ENCODE measurements around the gene FKBP1C. TPM values are rescaled to one million over a fixed set of nuclear protein-coding genes. Genes with fewer than 3 reads are reported as not detected.
A peak's percentile ranks its signal among the peaks of the same experiment; 100 is the strongest.
"Not testable (repeated sequence)": the region's sequence is repeated elsewhere in the genome, so short reads cannot be mapped to it uniquely, and the experiment has no call there.

Gene FKBP1C
- 0.23 and 0.25 TPM in 2 replicates for total RNA-seq (2022)
- Bru-seq, nascent RNA: not detected
- percentile 19 among the genes with signal in this experiment for BruChase-seq, experiment 1, labeled RNA remaining after a 6-hour chase
- not detected for BruChase-seq, experiment 2, labeled RNA remaining after a 2-hour chase
- long read RNA-seq: 0 reads

DNA sequence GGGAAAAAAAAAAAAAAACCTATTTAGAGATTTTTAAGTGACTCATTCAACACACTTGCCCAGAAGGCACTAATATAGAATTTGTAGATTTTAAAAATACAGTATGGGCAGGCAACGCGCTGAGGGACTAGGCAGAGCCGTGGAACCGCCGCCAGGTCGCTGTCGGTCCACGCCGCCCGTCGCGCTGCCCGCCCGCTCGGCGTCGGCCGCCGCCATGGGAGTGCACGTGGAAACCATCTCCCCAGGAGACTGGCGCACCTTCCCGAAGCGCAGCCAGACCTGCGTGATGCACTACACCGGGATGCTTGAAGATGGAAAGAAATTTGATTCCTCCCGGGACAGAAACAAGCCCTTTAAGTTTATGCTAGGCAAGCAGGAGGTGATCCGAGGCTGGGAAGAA lies at the start of gene FKBP1C:
TSS of gene FKBP1C (plus strand) at position 127 of the 400 bp plus-strand sequence.
- H3K9me3 Mint-ChIP-seq (ENCODE audit: unreplicated experiment); H3K4me1 Mint-ChIP-seq (ENCODE audit: insufficient read depth, unreplicated experiment); intact Hi-C loops (cut with micrococcal nuclease); CTCF ChIA-PET; POLR2A ChIA-PET; H3K36me3 Mint-ChIP-seq (ENCODE audit: insufficient read depth, unreplicated experiment); BruUV-seq (replicated peaks); H3K27me3 Mint-ChIP-seq (ENCODE audit: insufficient read depth, unreplicated experiment); H3K4me3 Mint-ChIP-seq (ENCODE audit: unreplicated experiment); H3K27ac Mint-ChIP-seq (ENCODE audit: low read depth, unreplicated experiment); DNase-seq (ENCODE audit: unreplicated experiment): not testable (repeated sequence)

DNA sequence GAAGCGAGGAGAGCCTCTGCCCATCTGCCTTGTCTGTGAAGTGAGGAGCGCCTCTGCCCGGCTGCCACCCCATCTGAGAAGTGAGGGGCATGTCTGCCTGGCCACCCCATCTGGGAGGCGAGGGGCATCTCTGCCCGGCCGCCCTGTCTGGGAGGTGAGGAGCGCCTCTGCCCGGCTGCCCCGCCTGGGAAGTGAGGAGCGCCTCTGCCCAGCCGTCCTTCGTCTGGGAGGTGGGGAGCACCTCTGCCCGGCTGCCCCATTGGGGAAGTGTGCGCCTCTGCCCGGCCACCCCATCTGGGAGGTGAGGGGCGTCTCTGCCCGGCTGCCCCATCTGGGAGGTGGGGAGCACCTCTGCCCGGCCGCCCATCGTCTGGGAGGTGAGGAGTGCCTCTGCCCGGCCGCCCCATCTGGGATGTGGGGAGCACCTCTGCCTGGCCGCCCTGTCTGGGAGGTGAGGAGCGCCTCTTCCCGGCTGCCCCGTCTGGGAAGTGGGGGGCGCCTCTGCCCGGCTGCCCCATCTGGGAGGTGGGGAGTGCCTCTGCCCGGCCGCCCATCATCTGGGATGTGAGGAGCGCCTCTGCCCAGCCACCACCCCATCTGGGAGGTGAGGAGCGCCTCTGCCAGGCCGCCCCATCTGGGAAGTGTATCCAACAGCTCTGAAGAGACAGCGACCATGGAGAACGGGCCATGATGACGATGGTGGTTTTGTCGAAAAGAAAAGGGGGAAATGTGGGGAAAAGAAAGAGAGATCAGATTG lies 47.0 kb upstream of the FKBP1C start:
- H3K4me3 Mint-ChIP-seq (ENCODE audit: unreplicated experiment); H3K4me1 Mint-ChIP-seq (ENCODE audit: insufficient read depth, unreplicated experiment); H3K36me3 Mint-ChIP-seq (ENCODE audit: insufficient read depth, unreplicated experiment); H3K27me3 Mint-ChIP-seq (ENCODE audit: insufficient read depth, unreplicated experiment); BruUV-seq (replicated peaks); POLR2A ChIA-PET; H3K27ac Mint-ChIP-seq (ENCODE audit: low read depth, unreplicated experiment); H3K9me3 Mint-ChIP-seq (ENCODE audit: unreplicated experiment); CTCF ChIA-PET; DNase-seq (ENCODE audit: unreplicated experiment); intact Hi-C loops (cut with micrococcal nuclease): not testable (repeated sequence)

DNA sequence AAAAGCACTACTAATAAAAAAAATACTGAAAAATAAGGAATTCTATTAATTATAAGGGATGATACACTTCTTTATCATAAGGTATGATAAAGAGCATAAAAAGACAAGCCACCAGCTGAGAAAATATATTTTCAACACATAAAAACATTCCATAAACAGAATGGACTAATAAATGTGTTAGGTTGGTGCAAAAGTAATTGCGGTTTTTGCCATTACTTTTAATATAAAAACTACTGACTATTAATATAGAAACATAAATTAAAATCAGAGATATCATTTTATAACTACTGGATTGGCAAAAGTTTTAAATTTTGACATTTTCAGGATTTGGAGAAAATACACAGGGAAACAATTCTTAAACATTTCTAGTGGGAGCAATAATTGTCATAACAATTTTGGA lies 37.1 kb upstream of the FKBP1C start:
- no TSS peak for BruUV-seq (replicated peaks)
- Mint-ChIP-seq H3K36me3 (ENCODE audit: insufficient read depth, unreplicated experiment) (no peaks in the 10 kb centered on the region), H3K4me1 (ENCODE audit: insufficient read depth, unreplicated experiment) (no peaks in the 10 kb centered on the region), H3K27ac (ENCODE audit: low read depth, unreplicated experiment) (no peak overlapping the region), H3K27me3 (ENCODE audit: insufficient read depth, unreplicated experiment) (no peaks in the 10 kb centered on the region), H3K4me3 (ENCODE audit: unreplicated experiment) (no peak overlapping the region), H3K9me3 (ENCODE audit: unreplicated experiment) (no peaks in the 10 kb centered on the region)
- ChIA-PET CTCF (no interaction called here), POLR2A (no interaction called here)
- intact Hi-C loops (cut with micrococcal nuclease): no loop called here
- DNase-seq (ENCODE audit: unreplicated experiment): no peak
- TF ChIP-seq, protein P1, sequence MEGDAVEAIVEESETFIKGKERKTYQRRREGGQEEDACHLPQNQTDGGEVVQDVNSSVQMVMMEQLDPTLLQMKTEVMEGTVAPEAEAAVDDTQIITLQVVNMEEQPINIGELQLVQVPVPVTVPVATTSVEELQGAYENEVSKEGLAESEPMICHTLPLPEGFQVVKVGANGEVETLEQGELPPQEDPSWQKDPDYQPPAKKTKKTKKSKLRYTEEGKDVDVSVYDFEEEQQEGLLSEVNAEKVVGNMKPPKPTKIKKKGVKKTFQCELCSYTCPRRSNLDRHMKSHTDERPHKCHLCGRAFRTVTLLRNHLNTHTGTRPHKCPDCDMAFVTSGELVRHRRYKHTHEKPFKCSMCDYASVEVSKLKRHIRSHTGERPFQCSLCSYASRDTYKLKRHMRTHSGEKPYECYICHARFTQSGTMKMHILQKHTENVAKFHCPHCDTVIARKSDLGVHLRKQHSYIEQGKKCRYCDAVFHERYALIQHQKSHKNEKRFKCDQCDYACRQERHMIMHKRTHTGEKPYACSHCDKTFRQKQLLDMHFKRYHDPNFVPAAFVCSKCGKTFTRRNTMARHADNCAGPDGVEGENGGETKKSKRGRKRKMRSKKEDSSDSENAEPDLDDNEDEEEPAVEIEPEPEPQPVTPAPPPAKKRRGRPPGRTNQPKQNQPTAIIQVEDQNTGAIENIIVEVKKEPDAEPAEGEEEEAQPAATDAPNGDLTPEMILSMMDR (IDR thresholded peaks at IDR 0.05; ENCODE audit: unreplicated experiment): no peak

DNA sequence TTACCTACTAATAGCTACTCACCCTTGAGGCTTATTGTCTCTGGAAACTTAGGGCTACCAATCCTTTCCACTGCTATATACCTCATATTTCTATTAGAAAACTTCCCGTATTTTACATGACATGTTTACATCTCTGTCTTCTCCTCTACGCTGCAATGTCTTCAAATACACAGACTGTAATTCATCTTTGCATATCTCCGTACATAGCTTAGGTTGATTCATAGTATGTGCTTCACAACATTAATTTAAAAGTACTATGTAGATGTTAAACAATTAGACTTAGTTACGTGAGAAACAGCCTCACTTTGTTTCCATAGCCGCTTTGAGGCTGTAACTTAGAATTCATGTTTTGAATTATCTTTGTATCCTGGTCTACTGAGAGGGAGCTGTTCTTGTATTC lies 35.1 kb upstream of the FKBP1C start:
- ChIA-PET CTCF (no interaction called here), POLR2A (no interaction called here)
- no TSS peak for BruUV-seq (replicated peaks)
- H3K27me3 Mint-ChIP-seq (ENCODE audit: insufficient read depth, unreplicated experiment): no peaks in the 10 kb centered on the region
- intact Hi-C loops (cut with micrococcal nuclease): no loop called here
- TF ChIP-seq, protein P1 (IDR thresholded peaks at IDR 0.05; ENCODE audit: unreplicated experiment): no peak
- H3K9me3 Mint-ChIP-seq (ENCODE audit: unreplicated experiment): no peaks in the 10 kb centered on the region
- no peaks in the 10 kb centered on the region for H3K36me3 Mint-ChIP-seq (ENCODE audit: insufficient read depth, unreplicated experiment)
- no peak for DNase-seq (ENCODE audit: unreplicated experiment)
- H3K4me1 Mint-ChIP-seq (ENCODE audit: insufficient read depth, unreplicated experiment): no peaks in the 10 kb centered on the region
- H3K4me3 Mint-ChIP-seq (ENCODE audit: unreplicated experiment): no peak overlapping the region
- no peak overlapping the region for H3K27ac Mint-ChIP-seq (ENCODE audit: low read depth, unreplicated experiment)

DNA sequence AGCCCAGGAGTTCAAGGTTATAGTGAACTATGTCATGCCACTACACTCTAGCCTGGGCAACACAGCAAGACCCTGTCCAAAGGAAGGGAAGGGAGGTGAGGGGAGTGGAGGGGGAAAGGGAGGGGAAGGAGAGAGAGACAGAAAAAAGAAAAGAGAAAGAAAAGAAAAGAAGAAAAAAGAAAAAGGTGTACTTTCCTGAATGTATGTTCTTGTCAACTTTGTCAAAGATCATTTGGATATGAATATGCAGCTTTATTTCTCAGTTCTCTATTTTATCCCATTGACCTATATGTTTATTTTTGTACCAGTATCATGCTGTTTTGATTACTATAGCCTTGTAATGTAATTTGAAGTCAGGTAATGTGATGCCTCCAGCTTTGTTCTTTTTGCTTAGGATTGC lies 30.9 kb upstream of the FKBP1C start:
- intact Hi-C loops (cut with micrococcal nuclease): no loop called here
- no peak for DNase-seq (ENCODE audit: unreplicated experiment)
- no peaks in the 10 kb centered on the region for H3K36me3 Mint-ChIP-seq (ENCODE audit: insufficient read depth, unreplicated experiment)
- no peaks in the 10 kb centered on the region for H3K9me3 Mint-ChIP-seq (ENCODE audit: unreplicated experiment)
- TF ChIP-seq, protein P1 (IDR thresholded peaks at IDR 0.05; ENCODE audit: unreplicated experiment): no peak
- POLR2A ChIA-PET: no interaction called here
- H3K27ac Mint-ChIP-seq (ENCODE audit: low read depth, unreplicated experiment): no peak overlapping the region
- H3K27me3 Mint-ChIP-seq (ENCODE audit: insufficient read depth, unreplicated experiment): no peaks in the 10 kb centered on the region
- CTCF ChIA-PET: no interaction called here
- no TSS peak for BruUV-seq (replicated peaks)
- no peaks in the 10 kb centered on the region for H3K4me1 Mint-ChIP-seq (ENCODE audit: insufficient read depth, unreplicated experiment)
- no peak overlapping the region for H3K4me3 Mint-ChIP-seq (ENCODE audit: unreplicated experiment)

Data from MCF 10A (cell line).